ENCODE results near the gene D2HGDH. TPM values are rescaled to one million over a fixed set of nuclear protein-coding genes. Genes with fewer than 3 reads are reported as not detected.
A peak's percentile ranks its signal among the peaks of the same experiment; 100 is the strongest.

D2HGDH gene
- total and polyA plus RNA-seq, 2 of the 13 experiments (the other 11 are each of a cell fraction or from before 2014, with no cell fraction given): 19.2 to 20.3 TPM

DNA sequence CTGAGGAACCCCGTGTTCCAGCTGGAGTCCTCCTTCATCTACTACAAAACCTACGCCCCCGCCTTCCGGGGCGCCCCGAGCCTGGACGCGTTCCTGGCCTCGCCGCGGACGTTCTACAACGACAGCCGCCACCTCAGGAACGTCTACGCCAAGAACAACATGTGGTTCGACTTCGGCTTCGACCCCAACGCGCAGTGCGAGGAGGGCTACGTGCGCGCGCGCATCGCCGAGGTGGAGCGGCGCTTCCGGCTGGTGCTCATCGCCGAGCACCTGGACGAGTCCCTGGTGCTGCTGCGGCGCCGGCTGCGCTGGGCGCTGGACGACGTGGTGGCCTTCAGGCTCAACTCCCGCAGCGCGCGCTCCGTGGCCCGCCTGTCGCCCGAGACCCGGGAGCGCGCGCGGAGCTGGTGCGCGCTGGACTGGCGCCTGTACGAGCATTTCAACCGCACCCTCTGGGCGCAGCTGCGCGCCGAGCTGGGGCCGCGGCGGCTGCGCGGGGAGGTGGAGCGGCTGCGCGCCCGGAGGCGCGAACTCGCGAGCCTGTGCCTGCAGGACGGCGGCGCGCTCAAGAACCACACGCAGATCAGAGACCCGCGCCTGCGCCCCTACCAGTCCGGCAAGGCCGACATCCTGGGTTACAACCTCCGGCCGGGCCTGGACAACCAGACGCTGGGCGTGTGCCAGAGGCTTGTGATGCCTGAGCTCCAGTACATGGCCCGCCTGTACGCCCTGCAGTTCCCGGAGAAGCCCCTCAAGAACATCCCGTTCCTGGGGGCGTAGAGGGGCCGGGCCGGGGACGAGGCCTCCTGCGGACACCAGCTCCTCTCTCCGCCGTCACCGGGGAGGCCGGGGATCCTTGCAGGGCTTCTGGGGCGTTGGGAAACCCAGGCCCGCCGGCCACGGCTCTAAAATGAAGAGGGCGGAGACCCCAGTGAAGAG, 69.2 kb downstream of the D2HGDH start:
- Histone ChIP-seq H2AFZ (ENCODE audit: low read length) (no peak overlapping the region), H3K4me3 (replicated peaks in 1 of 3; ENCODE audit: insufficient read depth in 1 of 3, low read depth in 2 of 3, low read length in 3 of 3) (no peak overlapping the region), H3K9ac (ENCODE audit: insufficient read depth, low read depth, low read length) (no peak overlapping the region), H3K4me1 (ENCODE audit: insufficient read depth, low read length) (peaks cover 29% of the 10 kb centered on the region), H3K4me2 (ENCODE audit: low read depth, low read length) (no peak overlapping the region), H3K27ac (ENCODE audit: extremely low read length, insufficient read depth, low read length) (no peak overlapping the region), H3K9me3 (ENCODE audit: low read length) (no peaks in the 10 kb centered on the region), H3K79me2 (ENCODE audit: insufficient read depth, low read length) (peaks cover 7% of the 10 kb centered on the region), H3K27me3 (ENCODE audit: control insufficient read depth in 1 of 2, insufficient read depth in 2 of 2, low read length in 2 of 2) (no peaks in the 10 kb centered on the region; a peak in 1 of 5 replicates), H3K36me3 (replicated peaks in 1 of 2; ENCODE audit: control insufficient read depth in 1 of 2, insufficient read depth in 2 of 2, low read length in 2 of 2) (no peaks in the 10 kb centered on the region), H4K20me1 (ENCODE audit: insufficient read depth, low read length) (no peaks in the 10 kb centered on the region)
- FAIRE-seq: no peak
- TF ChIP-seq, protein P1, sequence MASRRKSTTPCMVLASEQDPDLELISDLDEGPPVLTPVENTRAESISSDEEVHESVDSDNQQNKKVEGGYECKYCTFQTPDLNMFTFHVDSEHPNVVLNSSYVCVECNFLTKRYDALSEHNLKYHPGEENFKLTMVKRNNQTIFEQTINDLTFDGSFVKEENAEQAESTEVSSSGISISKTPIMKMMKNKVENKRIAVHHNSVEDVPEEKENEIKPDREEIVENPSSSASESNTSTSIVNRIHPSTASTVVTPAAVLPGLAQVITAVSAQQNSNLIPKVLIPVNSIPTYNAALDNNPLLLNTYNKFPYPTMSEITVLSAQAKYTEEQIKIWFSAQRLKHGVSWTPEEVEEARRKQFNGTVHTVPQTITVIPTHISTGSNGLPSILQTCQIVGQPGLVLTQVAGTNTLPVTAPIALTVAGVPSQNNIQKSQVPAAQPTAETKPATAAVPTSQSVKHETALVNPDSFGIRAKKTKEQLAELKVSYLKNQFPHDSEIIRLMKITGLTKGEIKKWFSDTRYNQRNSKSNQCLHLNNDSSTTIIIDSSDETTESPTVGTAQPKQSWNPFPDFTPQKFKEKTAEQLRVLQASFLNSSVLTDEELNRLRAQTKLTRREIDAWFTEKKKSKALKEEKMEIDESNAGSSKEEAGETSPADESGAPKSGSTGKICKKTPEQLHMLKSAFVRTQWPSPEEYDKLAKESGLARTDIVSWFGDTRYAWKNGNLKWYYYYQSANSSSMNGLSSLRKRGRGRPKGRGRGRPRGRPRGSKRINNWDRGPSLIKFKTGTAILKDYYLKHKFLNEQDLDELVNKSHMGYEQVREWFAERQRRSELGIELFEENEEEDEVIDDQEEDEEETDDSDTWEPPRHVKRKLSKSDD (CRISPR knock-in tag; IDR thresholded peaks at IDR 0.05; ENCODE audit: low read depth): 0 out of 2 replicates have a peak, but pooled peaks have one; percentile 51
- TF ChIP-seq, protein P2, sequence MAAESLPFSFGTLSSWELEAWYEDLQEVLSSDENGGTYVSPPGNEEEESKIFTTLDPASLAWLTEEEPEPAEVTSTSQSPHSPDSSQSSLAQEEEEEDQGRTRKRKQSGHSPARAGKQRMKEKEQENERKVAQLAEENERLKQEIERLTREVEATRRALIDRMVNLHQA (CRISPR knock-in tag; IDR thresholded peaks at IDR 0.05): no peak
- no peak for TF ChIP-seq ZNF570 (CRISPR knock-in tag; IDR thresholded peaks at IDR 0.05; ENCODE audit: borderline replicate concordance)
- no peak for TF ChIP-seq MLLT10 (CRISPR knock-in tag; IDR thresholded peaks at IDR 0.05)
- no peak for ATAC-seq
- in situ Hi-C loops (cut with HindIII; ENCODE audit: extremely low pct_ligation_motif_present, low pct_unique_long_range_greater_than_20kb): no loop called here
- DNase-seq (ENCODE audit: low spot score): no peak
- BruUV-seq (replicated peaks): no TSS peak
- CTCF ChIA-PET (ENCODE audit: low intra/inter-chr PET ratio, low total read pairs): no interaction called here
- POLR2A ChIA-PET: interaction anchor here (2.8 kb wide), 1 partner anchor 30 kb away, joined by 26 read pairs; no protein-coding TSS in a partner anchor
- WGBS (ENCODE audit: low lambda C conversion rate): 96% methylated on average over 102 of the region's 109 CpGs
- intact Hi-C loops (cut with micrococcal nuclease; ENCODE audit: unreplicated experiment): loop anchor here (5.0 kb wide), 1 partner anchor 976 kb away; no protein-coding TSS in a partner anchor

All from HepG2 (cell line).